ENCODE measurements around the gene MKS1. TPM values are rescaled to one million over a fixed set of nuclear protein-coding genes. Genes with fewer than 3 reads are reported as not detected.

The MKS1 gene
- polyA plus RNA-seq, 1 donor from 2014 or later: 32.9 TPM

DNA sequence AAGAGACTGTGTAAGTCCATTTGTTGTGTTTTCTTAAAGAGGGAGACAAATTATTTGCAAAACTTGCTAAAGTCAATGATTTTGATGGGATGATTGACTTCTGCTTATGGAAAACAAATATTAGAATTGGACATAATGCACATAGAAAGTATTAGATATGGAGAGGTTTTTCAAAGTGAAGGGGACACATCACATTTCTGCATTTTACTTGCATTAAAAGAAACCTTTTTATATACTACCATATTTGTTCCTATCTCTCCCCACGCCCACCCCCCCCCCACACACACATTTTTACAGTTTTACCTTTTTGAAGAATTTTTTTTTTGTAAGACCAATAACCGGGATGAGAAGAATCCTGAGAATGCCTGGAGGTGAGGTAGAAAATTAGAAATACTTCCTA, 60.9 kb downstream of the MKS1 start:
- H3K4me3 ChIP-seq (ENCODE audit: low read length): no peak overlapping the region
- H2AFZ ChIP-seq (ENCODE audit: low read depth, low read length): no peak overlapping the region
- H3K27ac ChIP-seq (ENCODE audit: low read length): no peak overlapping the region
- no peaks in the 10 kb centered on the region for H3K9me3 ChIP-seq (ENCODE audit: low read length)
- no peaks in the 10 kb centered on the region for H3F3A ChIP-seq (ENCODE audit: insufficient read depth, low read length, poor library complexity, severe bottlenecking)
- H4K20me1 ChIP-seq (ENCODE audit: insufficient read depth): no peaks in the 10 kb centered on the region
- H3K79me2 ChIP-seq (replicated peaks; ENCODE audit: insufficient read depth, low read length): no peaks in the 10 kb centered on the region
- H3K36me3 ChIP-seq (ENCODE audit: insufficient read depth, low read length): no peaks in the 10 kb centered on the region
- peaks cover 48% of the 10 kb centered on the region for H3K27me3 ChIP-seq (ENCODE audit: insufficient read depth, low read depth, low read length)
- TF ChIP-seq TAF1 (IDR thresholded peaks at IDR 0.05; ENCODE audit: low read depth) (no peak), POLR2AphosphoS5 (IDR thresholded peaks at IDR 0.05) (no peak), MXI1 (conservative IDR thresholded peaks at IDR 0.05; ENCODE audit: poor library complexity, severe bottlenecking) (no peak), EP300 (conservative IDR thresholded peaks at IDR 0.05; ENCODE audit: poor library complexity, severe bottlenecking) (no peak), SMC3 (conservative IDR thresholded peaks at IDR 0.05; ENCODE audit: poor library complexity) (no peak), EZH2 (IDR thresholded peaks at IDR 0.05; ENCODE audit: borderline replicate concordance, insufficient read depth, low read length, poor library complexity, severe bottlenecking) (no peak), RAD21 (conservative IDR thresholded peaks at IDR 0.05) (no peak)
- TF ChIP-seq, protein P1, sequence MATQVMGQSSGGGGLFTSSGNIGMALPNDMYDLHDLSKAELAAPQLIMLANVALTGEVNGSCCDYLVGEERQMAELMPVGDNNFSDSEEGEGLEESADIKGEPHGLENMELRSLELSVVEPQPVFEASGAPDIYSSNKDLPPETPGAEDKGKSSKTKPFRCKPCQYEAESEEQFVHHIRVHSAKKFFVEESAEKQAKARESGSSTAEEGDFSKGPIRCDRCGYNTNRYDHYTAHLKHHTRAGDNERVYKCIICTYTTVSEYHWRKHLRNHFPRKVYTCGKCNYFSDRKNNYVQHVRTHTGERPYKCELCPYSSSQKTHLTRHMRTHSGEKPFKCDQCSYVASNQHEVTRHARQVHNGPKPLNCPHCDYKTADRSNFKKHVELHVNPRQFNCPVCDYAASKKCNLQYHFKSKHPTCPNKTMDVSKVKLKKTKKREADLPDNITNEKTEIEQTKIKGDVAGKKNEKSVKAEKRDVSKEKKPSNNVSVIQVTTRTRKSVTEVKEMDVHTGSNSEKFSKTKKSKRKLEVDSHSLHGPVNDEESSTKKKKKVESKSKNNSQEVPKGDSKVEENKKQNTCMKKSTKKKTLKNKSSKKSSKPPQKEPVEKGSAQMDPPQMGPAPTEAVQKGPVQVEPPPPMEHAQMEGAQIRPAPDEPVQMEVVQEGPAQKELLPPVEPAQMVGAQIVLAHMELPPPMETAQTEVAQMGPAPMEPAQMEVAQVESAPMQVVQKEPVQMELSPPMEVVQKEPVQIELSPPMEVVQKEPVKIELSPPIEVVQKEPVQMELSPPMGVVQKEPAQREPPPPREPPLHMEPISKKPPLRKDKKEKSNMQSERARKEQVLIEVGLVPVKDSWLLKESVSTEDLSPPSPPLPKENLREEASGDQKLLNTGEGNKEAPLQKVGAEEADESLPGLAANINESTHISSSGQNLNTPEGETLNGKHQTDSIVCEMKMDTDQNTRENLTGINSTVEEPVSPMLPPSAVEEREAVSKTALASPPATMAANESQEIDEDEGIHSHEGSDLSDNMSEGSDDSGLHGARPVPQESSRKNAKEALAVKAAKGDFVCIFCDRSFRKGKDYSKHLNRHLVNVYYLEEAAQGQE (IDR thresholded peaks at IDR 0.05; ENCODE audit: borderline replicate concordance): no peak
- TF ChIP-seq, protein P2, sequence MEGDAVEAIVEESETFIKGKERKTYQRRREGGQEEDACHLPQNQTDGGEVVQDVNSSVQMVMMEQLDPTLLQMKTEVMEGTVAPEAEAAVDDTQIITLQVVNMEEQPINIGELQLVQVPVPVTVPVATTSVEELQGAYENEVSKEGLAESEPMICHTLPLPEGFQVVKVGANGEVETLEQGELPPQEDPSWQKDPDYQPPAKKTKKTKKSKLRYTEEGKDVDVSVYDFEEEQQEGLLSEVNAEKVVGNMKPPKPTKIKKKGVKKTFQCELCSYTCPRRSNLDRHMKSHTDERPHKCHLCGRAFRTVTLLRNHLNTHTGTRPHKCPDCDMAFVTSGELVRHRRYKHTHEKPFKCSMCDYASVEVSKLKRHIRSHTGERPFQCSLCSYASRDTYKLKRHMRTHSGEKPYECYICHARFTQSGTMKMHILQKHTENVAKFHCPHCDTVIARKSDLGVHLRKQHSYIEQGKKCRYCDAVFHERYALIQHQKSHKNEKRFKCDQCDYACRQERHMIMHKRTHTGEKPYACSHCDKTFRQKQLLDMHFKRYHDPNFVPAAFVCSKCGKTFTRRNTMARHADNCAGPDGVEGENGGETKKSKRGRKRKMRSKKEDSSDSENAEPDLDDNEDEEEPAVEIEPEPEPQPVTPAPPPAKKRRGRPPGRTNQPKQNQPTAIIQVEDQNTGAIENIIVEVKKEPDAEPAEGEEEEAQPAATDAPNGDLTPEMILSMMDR (IDR thresholded peaks at IDR 0.05; ENCODE audit: poor library complexity, severe bottlenecking): no peak
- H3K4me2 ChIP-seq (ENCODE audit: low read length): no peak overlapping the region
- H3K9ac ChIP-seq (ENCODE audit: low read length): no peak overlapping the region
- H3K9me2 ChIP-seq (ENCODE audit: insufficient read depth, low read length): no peaks in the 10 kb centered on the region

DNA sequence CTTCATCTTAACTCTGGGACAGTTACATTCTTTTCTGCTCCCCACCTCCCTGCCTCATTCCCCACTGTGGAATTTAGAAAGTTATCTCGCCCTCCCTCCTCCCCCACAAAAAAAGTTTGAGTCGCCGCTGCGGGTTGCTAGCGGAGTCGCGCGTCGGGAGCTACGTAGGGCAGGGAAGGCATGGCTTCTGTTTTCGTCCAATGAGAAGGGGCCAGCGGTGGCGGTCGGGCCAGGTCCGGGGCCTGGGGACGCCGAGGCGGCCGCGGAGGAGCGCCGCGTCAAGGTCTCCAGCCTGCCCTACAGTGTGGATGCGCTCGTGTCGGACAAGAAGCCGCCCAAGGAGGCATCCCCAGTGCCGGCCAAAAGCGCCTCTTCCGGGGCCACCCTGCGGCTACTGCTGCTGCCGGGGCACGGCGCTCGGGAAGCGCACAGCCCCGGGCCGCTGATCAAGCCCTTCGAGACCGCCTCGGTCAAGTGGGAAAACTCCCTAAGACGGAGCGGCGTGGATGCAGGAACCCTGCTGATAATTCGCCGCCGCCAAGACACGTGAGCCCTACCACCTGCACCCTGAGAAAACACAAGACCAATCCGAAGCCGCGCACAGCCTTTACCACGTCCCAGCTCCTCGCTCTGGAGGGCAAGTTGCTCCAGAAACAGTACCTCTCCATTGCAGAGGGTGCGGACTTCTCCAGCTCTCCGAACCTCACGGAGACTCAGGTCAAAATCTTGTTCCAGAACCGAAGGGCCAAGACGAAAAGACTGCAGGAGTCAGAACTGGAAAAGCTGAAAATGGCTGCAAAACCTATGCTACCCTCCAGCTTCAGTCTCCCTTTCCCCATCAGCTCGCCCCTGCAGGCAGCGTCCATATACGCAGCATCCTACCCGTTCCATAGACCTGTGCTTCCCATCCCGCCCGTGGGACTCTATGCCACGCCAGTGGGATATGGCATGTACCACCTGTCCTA, 61.9 kb downstream of the MKS1 start:
- peak overlapping the region; percentile 71 for H3K4me2 ChIP-seq (ENCODE audit: low read length)
- TF ChIP-seq EZH2 (IDR thresholded peaks at IDR 0.05; ENCODE audit: borderline replicate concordance, insufficient read depth, low read length, poor library complexity, severe bottlenecking): no peak
- no peak for TF ChIP-seq TAF1 (IDR thresholded peaks at IDR 0.05; ENCODE audit: low read depth)
- TF ChIP-seq, protein P2 (IDR thresholded peaks at IDR 0.05; ENCODE audit: poor library complexity, severe bottlenecking): peak; percentile 46
- TF ChIP-seq, protein P1 (IDR thresholded peaks at IDR 0.05; ENCODE audit: borderline replicate concordance): no peak
- no peak for TF ChIP-seq EP300 (conservative IDR thresholded peaks at IDR 0.05; ENCODE audit: poor library complexity, severe bottlenecking)
- no peak for TF ChIP-seq SMC3 (conservative IDR thresholded peaks at IDR 0.05; ENCODE audit: poor library complexity)
- peak; percentile 73 for TF ChIP-seq MXI1 (conservative IDR thresholded peaks at IDR 0.05; ENCODE audit: poor library complexity, severe bottlenecking)
- TF ChIP-seq RAD21 (conservative IDR thresholded peaks at IDR 0.05): no peak
- no peak for TF ChIP-seq POLR2AphosphoS5 (IDR thresholded peaks at IDR 0.05)
- peak overlapping the region; percentile 78 for H3K4me3 ChIP-seq (ENCODE audit: low read length)
- H3K9ac ChIP-seq (ENCODE audit: low read length): peak overlapping the region; percentile 45
- H3K27ac ChIP-seq (ENCODE audit: low read length): no peak overlapping the region
- H2AFZ ChIP-seq (ENCODE audit: low read depth, low read length): peak overlapping the region; percentile 12
- H3K36me3 ChIP-seq (ENCODE audit: insufficient read depth, low read length): no peaks in the 10 kb centered on the region
- H3K79me2 ChIP-seq (replicated peaks; ENCODE audit: insufficient read depth, low read length): no peaks in the 10 kb centered on the region
- no peaks in the 10 kb centered on the region for H4K20me1 ChIP-seq (ENCODE audit: insufficient read depth)
- no peaks in the 10 kb centered on the region for H3K9me3 ChIP-seq (ENCODE audit: low read length)
- H3K9me2 ChIP-seq (ENCODE audit: insufficient read depth, low read length): no peaks in the 10 kb centered on the region
- H3F3A ChIP-seq (ENCODE audit: insufficient read depth, low read length, poor library complexity, severe bottlenecking): no peaks in the 10 kb centered on the region
- H3K27me3 ChIP-seq (ENCODE audit: insufficient read depth, low read depth, low read length): peaks cover 56% of the 10 kb centered on the region
